Activated naive CD8-positive, alpha-beta T cell treated with anti-CD3 and anti-CD28 coated beads, Interleukin-2, amount 10 ng/mL, durations not matched to agents 7 days and 5 days (primary cell): ENCODE results near the gene ZNF576. TPM values are rescaled to one million over a fixed set of nuclear protein-coding genes. Genes with fewer than 3 reads are reported as not detected.

Experiments used
- ATAC-seq: fragments of 150-1000 bp; cut with Tn5 transposase; one replicate; pipeline ENCODE4 v1.10.0; 2021; ENCODE audit warnings: low read depth, moderate library complexity
- POLR2A ChIA-PET: fragments of 350-600 bp; sonication (Branson Sonifier 250); formaldehyde crosslinking; loops from one replicate; lab custom pipeline; 2021; ENCODE audit warnings: antibody characterized with exemption; lab: Charles Lee
- DNase-seq: peaks from one replicate; pipeline ENCODE4 v3.0.0; 2021
- H3K27ac Mint-ChIP-seq: one replicate; pipeline ENCODE4 v1.8.0; 2022; ENCODE audit warnings: mild to moderate bottlenecking, mixed read lengths
- H3K27me3 Mint-ChIP-seq: one replicate; pipeline ENCODE4 v1.8.0; 2022; ENCODE audit warnings: mild to moderate bottlenecking, moderate library complexity, mixed read lengths
- H3K36me3 Mint-ChIP-seq: one replicate; pipeline ENCODE4 v1.8.0; 2021; ENCODE audit warnings: mild to moderate bottlenecking, mixed read lengths
- H3K4me1 Mint-ChIP-seq: one replicate; pipeline ENCODE4 v1.8.0; 2021; ENCODE audit warnings: mixed read lengths
- H3K4me3 Mint-ChIP-seq: one replicate; pipeline ENCODE4 v1.8.0; 2022; ENCODE audit warnings: mild to moderate bottlenecking, moderate library complexity, mixed read lengths
- H3K9me3 Mint-ChIP-seq: one replicate; pipeline ENCODE4 v1.8.0; 2021; ENCODE audit warnings: mixed read lengths
- total RNA-seq, 2 experiments: library from RNA; stranded (reverse); gene quantifications; one replicate each; pipeline ENCODE4 v1.2.3, GENCODE V29; 2021

ZNF576 gene
- total RNA-seq, 2 experiments from 2014 or later = 15.3 to 17.8 TPM

DNA sequence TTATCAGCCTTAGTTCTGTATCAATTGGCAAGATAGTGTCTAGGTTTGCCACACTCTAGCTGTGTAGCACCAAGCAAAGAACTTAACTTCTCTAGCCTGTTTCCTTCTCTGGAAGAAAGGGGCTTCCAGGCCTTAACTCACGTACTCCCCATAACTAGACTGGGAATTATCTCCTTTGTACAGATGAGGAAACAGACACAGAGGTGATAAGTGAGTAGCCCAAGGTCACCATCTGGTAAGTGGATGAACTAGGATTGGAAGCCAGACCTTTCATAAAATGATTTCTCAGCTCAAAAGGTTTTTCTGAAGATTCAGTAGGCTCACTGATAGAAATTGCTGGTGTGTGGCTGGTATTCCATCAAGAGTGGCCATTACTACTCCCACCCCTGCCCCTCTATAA, 19.9 kb downstream of the ZNF576 start:
- H3K9me3 Mint-ChIP-seq = no peaks in the 10 kb centered on the region
- DNase-seq (no peak), ATAC-seq (no peak)
- no peaks in the 10 kb centered on the region for H3K27me3 Mint-ChIP-seq
- H3K36me3 Mint-ChIP-seq = peaks cover 9% of the 10 kb centered on the region
- peaks cover 12% of the 10 kb centered on the region for H3K4me1 Mint-ChIP-seq
- peak overlapping the region; percentile 13 for H3K27ac Mint-ChIP-seq
- no peak overlapping the region for H3K4me3 Mint-ChIP-seq
- POLR2A ChIA-PET = no interaction called here

DNA sequence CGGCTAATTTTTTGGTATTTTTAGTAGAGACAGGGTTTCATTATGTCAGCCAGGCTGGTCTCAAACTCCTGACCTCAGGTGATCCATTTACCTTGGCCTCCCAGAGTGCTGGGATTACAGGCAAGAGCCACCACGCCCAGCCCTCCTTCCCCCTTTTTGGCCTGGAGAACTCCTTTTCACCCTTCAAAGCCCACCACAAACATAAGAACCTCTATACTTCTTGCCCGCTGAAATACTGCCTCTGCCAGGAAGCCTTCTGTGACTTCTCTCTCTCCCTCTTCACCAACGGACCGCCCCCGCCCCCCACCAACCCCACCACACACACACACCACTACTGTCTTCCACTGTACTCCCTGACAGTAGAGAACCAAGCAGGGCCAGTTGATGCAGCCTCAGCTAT, 20.6 kb downstream of the ZNF576 start:
- Mint-ChIP-seq H3K4me3 (no peak overlapping the region), H3K4me1 (peaks cover 14% of the 10 kb centered on the region), H3K9me3 (no peaks in the 10 kb centered on the region), H3K27me3 (no peaks in the 10 kb centered on the region), H3K27ac (no peak overlapping the region), H3K36me3 (peaks cover 7% of the 10 kb centered on the region)
- POLR2A ChIA-PET = no interaction called here
- no peak for DNase-seq
- ATAC-seq = no peak

DNA sequence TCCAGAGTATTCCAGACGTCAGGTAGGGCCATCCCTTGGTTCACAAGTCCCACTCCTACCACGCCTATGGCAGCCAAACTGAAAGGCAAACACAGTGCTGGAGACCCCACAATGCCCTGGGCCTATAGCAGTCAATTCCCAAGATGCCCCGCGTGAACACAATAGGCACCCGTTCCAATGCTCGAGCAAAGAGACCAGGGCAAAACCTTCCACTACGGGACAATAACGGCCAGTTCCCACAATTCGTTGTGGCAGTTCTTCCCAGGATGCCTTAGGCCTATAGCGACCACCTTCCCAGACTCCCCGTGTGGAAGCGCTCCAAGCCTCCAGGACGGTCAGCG, 22.5 kb downstream of the ZNF576 start:
- POLR2A ChIA-PET = interaction anchor here (1.0 to 1.4 kb wide), 2 partner anchors 23 kb away, joined by 6 to 9 read pairs; partner anchors contain the start of genes IRGQ and ZNF576
- Mint-ChIP-seq H3K36me3 (peaks cover 2% of the 10 kb centered on the region), H3K9me3 (no peaks in the 10 kb centered on the region)

GRCh38 chr19:43619262-43620060, 23.1 kb downstream of the ZNF576 start, which contains the start of gene ZNF428:
Gene ZNF428 (minus strand): TSS chr19:43619629. CDS start chr19:43614304, 5,325 bp downstream.
- DNase-seq (peak; percentile 89), ATAC-seq (peak; percentile 84)
- POLR2A ChIA-PET = interaction anchor here (1.4 kb wide), 1 partner anchor 23 kb away, joined by 6 read pairs; the partner anchor contains the start of genes IRGQ and ZNF576
- peak within 1 kb of the TSS; percentile 93 for H3K4me3 Mint-ChIP-seq
- peak within 1 kb of the TSS; percentile 97 for H3K27ac Mint-ChIP-seq
- no peaks in the 10 kb centered on the region for H3K9me3 Mint-ChIP-seq
- H3K4me1 Mint-ChIP-seq = peaks cover 14% of the 10 kb centered on the region
- no peaks in the 10 kb centered on the region for H3K27me3 Mint-ChIP-seq
- H3K36me3 Mint-ChIP-seq = peaks cover 2% of the 10 kb centered on the region

More for the DNA sequence above, 22.5 kb downstream of the ZNF576 start:
- Mint-ChIP-seq H3K4me3 (peak overlapping the region; percentile 93), H3K4me1 (peaks cover 14% of the 10 kb centered on the region), H3K27me3 (no peaks in the 10 kb centered on the region), H3K27ac (peak overlapping the region; percentile 97)
- ATAC-seq = peak; percentile 55
- no peak for DNase-seq

- Mint-ChIP-seq H3K4me3 (peak overlapping the region; percentile 93), H3K27ac (peak overlapping the region; percentile 97), H3K4me1 (peaks cover 19% of the 10 kb centered on the region), H3K36me3 (peaks cover 2% of the 10 kb centered on the region), H3K27me3 (no peaks in the 10 kb centered on the region), H3K9me3 (no peaks in the 10 kb centered on the region)
- ATAC-seq (no peak), DNase-seq (peak; percentile 84)
- POLR2A ChIA-PET = interaction anchor here (0.6 to 1.4 kb wide), 3 partner anchors 17 to 40 kb away, joined by 3 to 6 read pairs (median 3); partner anchors contain the start of genes IRGQ and ZNF576
Observed at GRCh38 chr19:43620061-43621001, 23.9 kb downstream of the ZNF576 start.

DNA sequence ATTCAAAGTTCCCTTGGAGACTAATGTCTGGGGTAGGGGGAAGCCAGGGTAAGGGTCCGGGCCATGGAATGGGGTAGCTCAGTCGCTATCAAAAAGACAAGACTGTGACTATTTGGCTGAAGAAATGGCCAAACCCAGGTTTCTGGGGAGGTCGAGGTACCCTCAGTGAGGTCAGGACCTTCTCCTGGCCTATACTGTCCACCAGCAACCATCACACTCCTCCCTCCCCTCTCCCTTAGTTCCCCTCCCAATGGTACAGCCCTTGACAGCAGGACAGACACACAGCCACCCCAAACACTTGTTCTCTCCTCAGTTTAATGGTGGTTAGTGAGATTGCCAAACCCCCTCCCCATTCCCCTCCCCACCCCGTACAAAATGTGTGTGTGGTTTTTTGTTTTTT, 25.7 kb downstream of the ZNF576 start:
- Mint-ChIP-seq H3K27me3 (peaks cover 8% of the 10 kb centered on the region), H3K9me3 (no peaks in the 10 kb centered on the region), H3K36me3 (peaks cover 2% of the 10 kb centered on the region), H3K27ac (no peak overlapping the region), H3K4me1 (peaks cover 18% of the 10 kb centered on the region), H3K4me3 (no peak overlapping the region)
- no peak for DNase-seq
- no peak for ATAC-seq
- POLR2A ChIA-PET = no interaction called here

DNA sequence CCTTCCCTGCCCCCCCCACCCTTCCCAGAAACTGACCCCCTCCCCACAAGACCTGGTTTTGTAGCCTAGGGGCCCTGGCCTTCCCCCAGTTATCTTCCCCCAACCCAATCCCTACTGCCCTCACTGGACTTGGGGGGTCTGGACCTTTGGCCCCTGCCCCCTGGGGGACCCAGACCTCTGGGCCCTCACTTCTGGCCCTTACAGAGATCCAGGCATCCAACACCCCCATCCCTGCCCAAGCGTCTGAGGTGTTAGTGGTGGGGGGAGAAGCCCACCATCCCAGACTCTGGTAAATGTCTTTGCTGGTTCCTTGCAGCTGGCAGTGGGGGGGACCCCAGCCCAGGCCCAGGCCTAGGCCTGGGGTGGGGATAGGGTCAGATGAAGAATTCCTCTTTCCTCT, 26.6 kb downstream of the ZNF576 start:
- H3K27ac Mint-ChIP-seq = no peak overlapping the region
- H3K4me3 Mint-ChIP-seq = no peak overlapping the region
- ATAC-seq (no peak), DNase-seq (no peak)
- POLR2A ChIA-PET = interaction anchor here (0.6 kb wide), 1 partner anchor 7 kb away, joined by 3 read pairs; no protein-coding TSS in a partner anchor
- peaks cover 10% of the 10 kb centered on the region for H3K27me3 Mint-ChIP-seq
- H3K9me3 Mint-ChIP-seq = no peaks in the 10 kb centered on the region
- H3K36me3 Mint-ChIP-seq = peaks cover 2% of the 10 kb centered on the region
- H3K4me1 Mint-ChIP-seq = peaks cover 21% of the 10 kb centered on the region

DNA sequence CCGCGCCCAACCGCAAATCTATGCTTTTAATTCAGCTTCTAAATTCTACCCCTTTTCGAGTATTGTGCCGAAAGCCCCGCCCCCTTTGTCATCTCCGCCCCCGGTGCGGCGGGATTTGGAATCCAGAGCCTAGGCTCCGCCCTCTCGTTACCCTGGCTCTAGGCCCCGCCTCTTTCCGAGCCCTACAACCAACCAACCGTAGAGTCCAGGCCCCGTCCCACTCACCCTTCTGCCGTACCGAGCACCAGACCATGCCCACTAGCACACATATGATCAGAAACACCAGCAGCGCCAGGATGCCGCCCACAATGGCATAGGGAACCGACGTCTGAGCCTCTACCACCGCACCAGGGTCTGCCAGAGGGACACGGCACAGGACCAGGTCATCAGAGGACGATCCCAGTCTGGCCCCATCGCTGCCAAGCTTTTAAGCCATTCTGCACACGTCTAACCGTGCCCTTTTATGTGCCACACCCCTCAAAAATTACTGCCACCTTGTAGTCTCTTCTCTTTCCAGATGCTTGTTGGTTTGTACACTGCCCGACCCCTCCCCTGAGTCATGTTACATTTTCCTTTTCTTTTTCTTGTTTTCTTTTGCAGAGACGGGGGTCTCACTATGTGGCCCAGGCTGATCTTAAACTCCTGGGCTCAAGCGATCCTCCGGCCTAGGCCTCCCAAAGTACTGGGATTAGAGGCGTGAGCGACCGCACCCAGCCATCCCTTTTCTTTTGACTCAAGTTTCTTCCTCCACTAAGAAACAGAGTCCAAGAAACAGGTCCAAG, 27.7 kb downstream of the ZNF576 start:
- POLR2A ChIA-PET = interaction anchor here (0.6 kb wide), 1 partner anchor 8 kb away, joined by 3 read pairs; no protein-coding TSS in a partner anchor

GRCh38 chr19:43624933-43625332, 28.5 kb downstream of the ZNF576 start:
- DNase-seq = peak; percentile 87
- Mint-ChIP-seq H3K9me3 (no peaks in the 10 kb centered on the region), H3K27me3 (peaks cover 10% of the 10 kb centered on the region), H3K4me3 (no peak overlapping the region), H3K4me1 (peaks cover 17% of the 10 kb centered on the region), H3K36me3 (peaks cover 2% of the 10 kb centered on the region), H3K27ac (peak overlapping the region; percentile 51)
- POLR2A ChIA-PET = no interaction called here
- ATAC-seq = peak; percentile 83

More for the DNA sequence above, 27.7 kb downstream of the ZNF576 start:
- ATAC-seq (no peak), DNase-seq (no peak)
- Mint-ChIP-seq H3K27me3 (peaks cover 10% of the 10 kb centered on the region), H3K27ac (no peak overlapping the region), H3K36me3 (peaks cover 2% of the 10 kb centered on the region), H3K9me3 (no peaks in the 10 kb centered on the region), H3K4me1 (peaks cover 18% of the 10 kb centered on the region), H3K4me3 (no peak overlapping the region)

DNA sequence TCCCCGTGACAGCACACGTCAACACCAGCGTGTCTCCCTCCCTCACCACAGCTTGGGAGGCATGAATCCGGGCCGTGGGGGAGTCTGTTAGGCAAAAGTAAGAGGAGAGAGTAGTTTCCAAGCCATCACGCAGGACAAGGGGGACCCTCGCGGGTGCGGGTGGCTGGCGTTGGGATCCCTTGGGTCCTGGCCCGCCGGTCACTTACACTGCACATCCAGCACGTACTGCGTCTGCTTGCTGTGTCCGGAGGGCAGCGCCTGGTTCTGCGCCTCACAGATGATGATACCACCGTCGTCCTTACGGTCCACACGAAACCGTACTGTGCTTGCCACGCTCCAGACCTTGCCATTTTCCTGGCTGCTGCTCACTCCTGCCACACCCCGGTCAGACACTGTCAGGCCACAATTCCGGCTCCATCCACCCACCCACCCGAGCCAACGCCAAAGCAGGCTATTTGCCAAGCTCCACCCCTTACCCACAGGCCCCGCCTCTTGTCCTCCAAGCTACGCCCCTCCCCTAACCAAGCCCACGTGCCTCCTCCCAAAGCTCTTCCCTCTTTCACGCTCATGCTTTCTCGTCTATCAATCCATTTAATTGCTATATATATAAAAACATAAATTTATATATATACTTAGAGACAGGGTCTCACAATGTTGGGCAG, 29.7 kb downstream of the ZNF576 start:
- no peak overlapping the region for H3K27ac Mint-ChIP-seq
- no peaks in the 10 kb centered on the region for H3K9me3 Mint-ChIP-seq
- H3K36me3 Mint-ChIP-seq = no peaks in the 10 kb centered on the region
- POLR2A ChIA-PET = interaction anchor here (0.6 kb wide), 1 partner anchor 47 kb away, joined by 3 read pairs; no protein-coding TSS in a partner anchor
- H3K27me3 Mint-ChIP-seq = peaks cover 12% of the 10 kb centered on the region
- no peak for DNase-seq
- H3K4me1 Mint-ChIP-seq = peaks cover 12% of the 10 kb centered on the region
- ATAC-seq = no peak
- no peak overlapping the region for H3K4me3 Mint-ChIP-seq

DNA sequence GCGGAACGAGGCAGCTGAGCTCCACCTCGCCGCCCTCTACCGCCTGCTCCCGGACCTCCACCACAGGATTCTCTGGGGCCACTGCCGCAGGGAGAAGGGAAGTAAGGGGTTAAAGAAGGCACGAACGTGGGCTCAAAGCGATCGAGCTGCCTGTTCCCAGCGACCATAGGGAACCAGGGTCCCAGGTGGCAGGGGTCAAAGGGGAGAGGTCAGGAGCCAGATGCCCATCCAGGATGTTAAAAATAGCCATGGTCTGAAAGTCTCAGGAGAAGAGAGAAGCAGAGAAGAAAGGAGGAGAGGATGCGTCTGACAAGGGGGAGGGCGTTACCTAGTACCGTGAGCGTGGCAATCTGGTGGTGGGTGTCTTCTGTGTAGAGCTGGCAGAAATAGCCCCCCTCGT, 30.4 kb downstream of the ZNF576 start:
- Mint-ChIP-seq H3K4me1 (peaks cover 10% of the 10 kb centered on the region), H3K9me3 (no peaks in the 10 kb centered on the region), H3K27me3 (peaks cover 12% of the 10 kb centered on the region), H3K27ac (no peak overlapping the region), H3K36me3 (no peaks in the 10 kb centered on the region), H3K4me3 (no peak overlapping the region)
- ATAC-seq (no peak), DNase-seq (no peak)
- POLR2A ChIA-PET = interaction anchor here (0.6 kb wide), 1 partner anchor 46 kb away, joined by 3 read pairs; no protein-coding TSS in a partner anchor
